Testis (tissue), 3 donors: Measurements from ENCODE around the gene GNA14. TPM values are rescaled to one million over a fixed set of nuclear protein-coding genes. Genes with fewer than 3 reads are reported as not detected.

Experiments used
- DNase-seq: peaks from one replicate; pipeline ENCODE4 v3.0.0-alpha.2; 2019
- H3K27ac ChIP-seq, 2 donors: fragments of 200-600 bp; sonication (generic); one replicate each; pipeline ENCODE4 v1.5.1; 2019
- H3K27me3 ChIP-seq: fragments of 200-600 bp; sonication (generic); one replicate; pipeline ENCODE4 v1.5.1; 2019
- H3K36me3 ChIP-seq: fragments of 200-600 bp; sonication (generic); one replicate; pipeline ENCODE4 v1.5.1; 2017; ENCODE audit warnings: low read depth; ENCODE audit errors: missing control alignments
- H3K4me1 ChIP-seq: fragments of 200-600 bp; sonication (generic); one replicate; pipeline ENCODE4 v1.5.1; 2019
- H3K4me3 ChIP-seq, 2 donors: fragments of 200-600 bp; sonication (generic); one replicate each; pipeline ENCODE4 v1.5.1; 2017 to 2019
- H3K9me3 ChIP-seq: fragments of 200-600 bp; sonication (generic); one replicate; pipeline ENCODE4 v1.5.1; 2017
- POLR2A ChIP-seq: fragments of 450-650 bp; IDR thresholded peaks from one replicate; pipeline ENCODE4 v1.6.1; 2017; ENCODE audit warnings: antibody characterized with exemption, mild to moderate bottlenecking, moderate library complexity
- WGBS, 2 donors: methylation state at CpG; one replicate each; pipeline ENCODE4 v1.1.5; 2018; 5-methylcytosine and 5-hydroxymethylcytosine counted together
- intact Hi-C: fragments of 100-400 bp; cut with DNase I; formaldehyde crosslinking; loops from one replicate; pipeline ENCODE4 v1.15.1; 2023; ENCODE audit warnings: low total_unique reads
- polyA plus RNA-seq: library from polyadenylated mRNA; stranded (reverse); fragments of 350-450 nt; fragmentation: Illumina TruSeq; extraction: RNeasy Lipid Tissue Mini Kit (QIAGEN cat#74804); gene quantifications from one replicate; pipeline ENCODE4 v1.2.3, GENCODE V29; 2014; ENCODE audit warnings: low read depth, low replicate concordance; ENCODE audit not compliant: insufficient read depth
- total RNA-seq, 2 donors: library from RNA; depleted of rRNA; stranded (reverse); fragments of >200 nt; gene quantifications; one replicate each; pipeline ENCODE4 v1.2.3, GENCODE V29; 2016
- TF ChIP-seq, protein P1 (sequence below), 3 experiments: fragments of 450-650 bp in 2 of 3; fragments of 200-600 bp in 1 of 3; sonication (generic) in 1 of 3; IDR thresholded peaks; one replicate each; pipeline ENCODE4 v1.5.1; 2016 to 2019; ENCODE audit warnings: antibody characterized with exemption in 3 of 3, mild to moderate bottlenecking in 2 of 3, moderate library complexity in 1 of 3

The GNA14 gene
- total and polyA plus RNA-seq, 3 donors from 2014 or later, result 3.1 to 4.4 (median 4.3) TPM

DNA sequence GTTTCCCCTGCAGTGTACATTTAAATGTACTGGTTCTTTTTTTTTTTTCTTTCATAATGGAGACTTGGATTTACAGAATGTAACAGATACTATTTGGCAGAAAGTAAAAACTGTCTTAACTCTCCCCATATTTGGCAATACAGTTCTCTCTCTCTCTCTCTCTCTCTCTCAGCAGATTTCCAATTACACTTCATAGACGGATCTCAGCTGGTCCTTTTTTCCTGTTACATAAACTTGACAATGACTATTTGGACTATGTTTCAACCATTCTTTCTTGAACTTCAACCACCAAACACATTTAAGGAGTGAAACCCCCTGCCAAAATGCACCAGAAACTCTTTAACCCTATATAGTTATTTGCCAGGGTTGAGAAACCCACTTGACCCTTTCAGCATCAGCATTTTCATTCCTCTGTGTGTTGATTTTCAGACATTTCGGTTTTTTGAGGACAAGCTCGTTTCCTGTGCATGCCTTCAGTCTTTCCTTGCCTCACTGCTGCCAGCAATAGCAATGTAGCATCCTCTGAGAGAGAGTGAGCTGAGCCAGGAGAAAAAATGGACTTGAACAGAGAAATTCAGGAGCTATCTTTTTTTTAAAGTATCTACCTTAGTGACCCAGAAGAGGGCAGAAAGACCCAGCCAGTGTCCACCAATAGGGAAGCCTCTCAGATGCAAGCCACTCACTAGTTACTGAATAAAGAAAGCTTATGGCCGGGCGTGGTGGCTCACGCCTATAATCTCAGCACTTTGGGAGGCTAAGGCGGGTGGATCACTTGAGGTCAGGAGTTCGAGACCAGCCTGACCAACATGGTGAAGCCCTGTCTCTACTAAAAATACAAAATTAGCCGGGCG, 26.0 kb upstream of the GNA14 start:
- H3K4me1 ChIP-seq, result no peaks in the 10 kb centered on the region
- 74 to 82% methylated on average over 7 to 10 of the region's 10 CpGs for WGBS, 2 donors
- H3K36me3 ChIP-seq, result no peaks in the 10 kb centered on the region
- no peaks in the 10 kb centered on the region for H3K9me3 ChIP-seq
- no peak overlapping the region for H3K27ac ChIP-seq
- no peaks in the 10 kb centered on the region for H3K27me3 ChIP-seq
- TF ChIP-seq, protein P1, sequence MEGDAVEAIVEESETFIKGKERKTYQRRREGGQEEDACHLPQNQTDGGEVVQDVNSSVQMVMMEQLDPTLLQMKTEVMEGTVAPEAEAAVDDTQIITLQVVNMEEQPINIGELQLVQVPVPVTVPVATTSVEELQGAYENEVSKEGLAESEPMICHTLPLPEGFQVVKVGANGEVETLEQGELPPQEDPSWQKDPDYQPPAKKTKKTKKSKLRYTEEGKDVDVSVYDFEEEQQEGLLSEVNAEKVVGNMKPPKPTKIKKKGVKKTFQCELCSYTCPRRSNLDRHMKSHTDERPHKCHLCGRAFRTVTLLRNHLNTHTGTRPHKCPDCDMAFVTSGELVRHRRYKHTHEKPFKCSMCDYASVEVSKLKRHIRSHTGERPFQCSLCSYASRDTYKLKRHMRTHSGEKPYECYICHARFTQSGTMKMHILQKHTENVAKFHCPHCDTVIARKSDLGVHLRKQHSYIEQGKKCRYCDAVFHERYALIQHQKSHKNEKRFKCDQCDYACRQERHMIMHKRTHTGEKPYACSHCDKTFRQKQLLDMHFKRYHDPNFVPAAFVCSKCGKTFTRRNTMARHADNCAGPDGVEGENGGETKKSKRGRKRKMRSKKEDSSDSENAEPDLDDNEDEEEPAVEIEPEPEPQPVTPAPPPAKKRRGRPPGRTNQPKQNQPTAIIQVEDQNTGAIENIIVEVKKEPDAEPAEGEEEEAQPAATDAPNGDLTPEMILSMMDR (IDR thresholded peaks at IDR 0.05), result no peak
- TF ChIP-seq POLR2A, result no peak
- DNase-seq, result no peak
- H3K4me3 ChIP-seq, result no peak overlapping the region
- intact Hi-C loops, result no loop called here

- no peak overlapping the region for H3K27ac ChIP-seq
- TF ChIP-seq, protein P1 (IDR thresholded peaks at IDR 0.05), result no peak
- no peak for TF ChIP-seq POLR2A
- intact Hi-C loops, result no loop called here
- H3K4me1 ChIP-seq, result no peaks in the 10 kb centered on the region
- H3K9me3 ChIP-seq, result no peaks in the 10 kb centered on the region
- DNase-seq, result no peak
- H3K4me3 ChIP-seq, result no peak overlapping the region
- no peaks in the 10 kb centered on the region for H3K27me3 ChIP-seq
- H3K36me3 ChIP-seq, result no peaks in the 10 kb centered on the region
- WGBS, 2 donors, result 59 to 76% methylated on average over 4 of the region's 4 CpGs
These were observed 24.1 kb upstream of the GNA14 start for GRCh38 chr9:77672183-77672582.

DNA sequence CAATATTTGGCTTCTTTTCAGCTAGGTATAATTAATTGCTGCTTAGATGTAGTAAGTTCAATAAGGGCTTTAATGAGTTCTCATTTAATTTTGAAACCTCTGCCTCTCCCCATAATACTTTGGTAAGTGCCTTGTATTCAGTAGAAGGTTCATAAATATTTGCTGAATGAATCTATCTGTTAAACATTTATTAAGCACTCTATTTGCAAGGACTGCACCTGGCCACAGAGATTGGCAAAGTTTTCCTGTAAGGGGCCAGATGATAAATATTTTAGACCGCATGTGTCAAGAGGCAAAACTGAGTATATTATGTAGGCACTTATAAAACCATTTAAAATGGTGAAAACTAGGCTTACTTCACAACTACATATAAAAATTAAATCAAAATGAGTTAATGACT, 19.0 kb upstream of the GNA14 start:
- no peak for DNase-seq
- H3K9me3 ChIP-seq, result no peaks in the 10 kb centered on the region
- intact Hi-C loops, result no loop called here
- no peak overlapping the region for H3K27ac ChIP-seq
- TF ChIP-seq, protein P1 (IDR thresholded peaks at IDR 0.05), result no peak
- no peak for TF ChIP-seq POLR2A
- H3K36me3 ChIP-seq, result no peaks in the 10 kb centered on the region
- H3K4me3 ChIP-seq, result no peak overlapping the region
- no peaks in the 10 kb centered on the region for H3K27me3 ChIP-seq
- no peaks in the 10 kb centered on the region for H3K4me1 ChIP-seq
- 92 to 94% methylated on average over 1 of the region's 1 CpG for WGBS, 2 donors

DNA sequence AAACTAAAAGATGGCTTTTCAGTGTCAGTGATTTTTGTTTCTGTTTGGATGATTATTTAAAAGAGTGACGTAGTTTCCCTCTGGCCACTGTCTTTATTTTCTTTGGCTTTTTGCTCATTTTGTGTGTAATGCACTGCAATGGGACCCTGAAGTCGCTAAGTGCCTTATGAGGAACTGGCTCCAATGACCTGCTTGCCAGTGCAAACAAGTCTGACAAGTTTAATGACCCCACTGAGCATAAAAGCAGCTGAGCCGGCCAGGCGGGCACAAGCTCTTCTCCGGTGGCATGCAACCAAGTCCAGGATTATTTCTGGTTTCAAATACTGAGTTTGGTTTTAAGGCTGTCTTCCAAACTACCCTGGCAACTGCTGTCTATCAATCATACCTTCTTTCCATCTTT, 15.6 kb upstream of the GNA14 start:
- Histone ChIP-seq H3K4me3 (no peak overlapping the region), H3K36me3 (no peaks in the 10 kb centered on the region), H3K27ac (no peak overlapping the region), H3K4me1 (no peaks in the 10 kb centered on the region), H3K9me3 (no peaks in the 10 kb centered on the region), H3K27me3 (no peaks in the 10 kb centered on the region)
- TF ChIP-seq, protein P1 (IDR thresholded peaks at IDR 0.05), result no peak
- TF ChIP-seq POLR2A, result no peak
- no peak for DNase-seq
- 52 to 60% methylated on average over 5 of the region's 5 CpGs for WGBS, 2 donors
- intact Hi-C loops, result no loop called here
